Sigmoid colon (tissue), 7 donors: Measurements from ENCODE around the gene BACH1. TPM values are rescaled to one million over a fixed set of nuclear protein-coding genes. Genes with fewer than 3 reads are reported as not detected.

Experiments
- DNase-seq: peaks from one replicate; pipeline ENCODE4 v3.0.0-alpha.2; 2019
- H3K27ac ChIP-seq, 4 donors: fragments of 200-600 bp; sonication (generic); one replicate each; pipeline ENCODE4 v1.5.1; 2016 to 2019; ENCODE audit warnings: mild to moderate bottlenecking in 1 of 4
- H3K27me3 ChIP-seq, 3 donors: fragments of 200-600 bp; sonication (generic); one replicate each; pipeline ENCODE4 v1.5.1; 2019; ENCODE audit warnings: mild to moderate bottlenecking in 1 of 3
- H3K36me3 ChIP-seq, 4 donors: fragments of 200-600 bp; sonication (generic); one replicate each; pipeline ENCODE4 v1.5.1; 2016 to 2019
- H3K4me1 ChIP-seq, 4 donors: fragments of 200-600 bp; sonication (generic); one replicate each; pipeline ENCODE4 v1.5.1; 2017 to 2019
- H3K4me3 ChIP-seq, 4 donors: fragments of 200-600 bp; sonication (generic); one replicate each; pipeline ENCODE4 v1.5.1; 2017 to 2019; ENCODE audit warnings: mild to moderate bottlenecking in 2 of 4, moderate library complexity in 1 of 4
- H3K9me3 ChIP-seq, 4 donors: fragments of 200-600 bp in 3 of 4; sonication (generic) in 3 of 4; one replicate each; pipeline versions ENCODE4 v1.5.1 to v1.6.1; 2013 to 2019
- CTCF ChIP-seq, 4 experiments: fragments of 450-650 bp in 3 of 4; fragments of 200-600 bp in 1 of 4; IDR thresholded peaks; one replicate each; pipeline ENCODE4 v1.5.1; 2016 to 2019; ENCODE audit warnings: antibody characterized with exemption in 4 of 4, mild to moderate bottlenecking in 3 of 4, moderate library complexity in 2 of 4
- EP300 ChIP-seq, 4 donors: sonication (generic); formaldehyde crosslinking; IDR thresholded peaks; one replicate each; pipeline ENCODE4 v1.6.1; 2017; ENCODE audit warnings: antibody characterized with exemption in 4 of 4
- POLR2A ChIP-seq, 2 donors: fragments of 450-650 bp; IDR thresholded peaks; one replicate each; pipeline ENCODE4 v1.6.1; 2016; ENCODE audit warnings: antibody characterized with exemption in 2 of 2, mild to moderate bottlenecking in 2 of 2, moderate library complexity in 2 of 2
- POLR2AphosphoS5 ChIP-seq, 4 donors: sonication (generic); formaldehyde crosslinking; IDR thresholded peaks; one replicate each; pipeline ENCODE4 v1.6.1; 2017; ENCODE audit warnings: antibody characterized with exemption in 4 of 4
- WGBS, 2 donors: extraction: QIAGEN DNeasy Blood & Tissue Kit; methylation state at CpG; one replicate each; pipeline ENCODE4 v1.1.7; 2013; 5-methylcytosine and 5-hydroxymethylcytosine counted together
- intact Hi-C: fragments of 100-400 bp; cut with DNase I; formaldehyde crosslinking; loops from one replicate; pipeline ENCODE4 v1.15.1; 2023
- polyA plus RNA-seq, 3 donors: library from polyadenylated mRNA; stranded (reverse); fragments of 200-250 nt; gene quantifications; one replicate each; pipeline ENCODE4 v1.2.3, GENCODE V29; 2013
- total RNA-seq, 4 donors: library from RNA; depleted of rRNA; stranded (reverse); fragments of >200 nt; gene quantifications; one replicate each; pipeline ENCODE4 v1.1.0, GENCODE V29; 2016
- donor health status: healthy with polysubstance abuse.
- donor health status: Bipolar disorder and iron deficiency.
- donor health status: healthy.

Gene BACH1
- total and polyA plus RNA-seq, 7 donors: 8.4 to 89.6 (median 47.1) TPM

GRCh38 chr21:29343519-29343918 is 44.8 kb downstream of the BACH1 start:
- intact Hi-C loops: loop anchor here (2.0 kb wide), 2 partner anchors 45 to 105 kb away; partner anchors contain the start of gene BACH1
- H3K9me3 ChIP-seq: no peaks in the 10 kb centered on the region
- no peaks in the 10 kb centered on the region for H3K36me3 ChIP-seq
- H3K27me3 ChIP-seq: no peaks in the 10 kb centered on the region
- TF ChIP-seq CTCF (IDR thresholded peaks at IDR 0.05) (no peak), POLR2A (IDR thresholded peaks at IDR 0.05) (no peak), POLR2AphosphoS5 (IDR thresholded peaks at IDR 0.05) (peak in 1 of 4 donors; percentile 9), EP300 (IDR thresholded peaks at IDR 0.05) (no peak)
- 85 to 87% methylated on average over 4 of the region's 4 CpGs for WGBS, 2 donors
- no peak overlapping the region for H3K4me3 ChIP-seq
- DNase-seq: no peak
- peaks cover 0 to 96% (median 69%) of the 10 kb centered on the region in 4 donors for H3K4me1 ChIP-seq
- H3K27ac ChIP-seq: peak overlapping the region; percentile 67 to 80 (median 73)

DNA sequence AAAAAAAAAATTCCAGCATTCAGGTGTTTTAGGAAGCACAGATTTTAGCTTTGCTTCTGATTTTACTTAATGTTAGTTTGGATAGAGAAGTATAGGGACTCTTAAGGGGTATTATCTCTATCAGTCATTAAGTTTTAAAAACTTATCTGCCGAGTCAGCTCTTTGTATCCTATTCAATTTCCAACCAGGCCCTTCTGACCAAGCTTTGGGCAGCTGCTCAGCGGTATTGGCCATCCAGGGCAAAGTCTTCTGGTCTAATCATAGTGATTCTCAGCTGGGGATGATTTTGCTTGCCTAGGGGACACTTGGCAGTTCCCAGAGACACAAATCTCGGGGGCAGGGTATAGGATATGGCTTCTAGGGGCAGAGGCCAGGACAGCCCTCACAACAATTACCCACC is 47.6 kb downstream of the BACH1 start:
- Histone ChIP-seq H3K36me3 (no peaks in the 10 kb centered on the region), H3K27me3 (no peaks in the 10 kb centered on the region), H3K4me1 (peaks cover 0 to 76% (median 58%) of the 10 kb centered on the region in 4 donors), H3K4me3 (no peak overlapping the region), H3K27ac (no peak overlapping the region), H3K9me3 (no peaks in the 10 kb centered on the region)
- no peak for DNase-seq
- no peak for TF ChIP-seq EP300 (IDR thresholded peaks at IDR 0.05)
- TF ChIP-seq POLR2AphosphoS5 (IDR thresholded peaks at IDR 0.05): no peak
- TF ChIP-seq CTCF (IDR thresholded peaks at IDR 0.05): no peak
- no peak for TF ChIP-seq POLR2A (IDR thresholded peaks at IDR 0.05)
- intact Hi-C loops: no loop called here
- 95 to 97% methylated on average over 3 of the region's 3 CpGs for WGBS, 2 donors

- Histone ChIP-seq H3K4me1 (peaks cover 0 to 76% (median 58%) of the 10 kb centered on the region in 4 donors), H3K9me3 (no peaks in the 10 kb centered on the region), H3K4me3 (no peak overlapping the region), H3K27me3 (no peaks in the 10 kb centered on the region), H3K27ac (peak overlapping the region in 2 of 4 donors; percentile 13 to 44), H3K36me3 (no peaks in the 10 kb centered on the region)
- WGBS, 2 donors: 91% methylated on average over 4 of the region's 4 CpGs
- no peak for TF ChIP-seq POLR2A (IDR thresholded peaks at IDR 0.05)
- TF ChIP-seq POLR2AphosphoS5 (IDR thresholded peaks at IDR 0.05): no peak
- no peak for TF ChIP-seq CTCF (IDR thresholded peaks at IDR 0.05)
- TF ChIP-seq EP300 (IDR thresholded peaks at IDR 0.05): no peak
- no peak for DNase-seq
- intact Hi-C loops: no loop called here
Measured at GRCh38 chr21:29346771-29347170, 48.0 kb downstream of the BACH1 start.

GRCh38 chr21:29347274-29347681 is 48.6 kb downstream of the BACH1 start:
- Histone ChIP-seq H3K4me1 (peaks cover 0 to 75% (median 56%) of the 10 kb centered on the region in 4 donors), H3K36me3 (no peaks in the 10 kb centered on the region), H3K27me3 (no peaks in the 10 kb centered on the region), H3K27ac (peak overlapping the region in 2 of 4 donors; percentile 13 to 44), H3K4me3 (no peak overlapping the region), H3K9me3 (no peaks in the 10 kb centered on the region)
- intact Hi-C loops: no loop called here
- TF ChIP-seq POLR2AphosphoS5 (IDR thresholded peaks at IDR 0.05) (no peak), CTCF (IDR thresholded peaks at IDR 0.05) (no peak), POLR2A (IDR thresholded peaks at IDR 0.05) (no peak), EP300 (IDR thresholded peaks at IDR 0.05) (no peak)
- 68 to 73% methylated on average over 4 of the region's 4 CpGs for WGBS, 2 donors
- DNase-seq: no peak

DNA sequence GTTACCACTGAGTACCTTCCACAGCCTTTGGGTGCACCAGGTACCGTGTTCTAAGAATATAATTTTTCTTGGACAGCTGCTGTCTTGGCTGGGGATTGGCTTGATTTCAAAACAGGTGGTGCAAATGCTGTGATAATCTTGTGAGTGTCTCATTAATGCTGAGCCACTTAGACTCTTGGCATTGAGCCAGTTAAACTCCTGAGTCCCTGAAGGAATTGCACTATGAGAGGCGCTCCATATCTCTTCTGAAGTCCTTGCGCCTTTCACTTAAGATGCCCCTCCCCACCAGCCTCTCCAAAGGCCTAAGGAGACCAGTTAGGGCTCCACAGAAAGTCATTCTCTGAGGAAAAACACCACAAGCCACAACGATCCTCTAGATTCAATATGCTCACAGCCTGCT is 51.0 kb downstream of the BACH1 start:
- TF ChIP-seq EP300 (IDR thresholded peaks at IDR 0.05) (no peak), CTCF (IDR thresholded peaks at IDR 0.05) (no peak), POLR2AphosphoS5 (IDR thresholded peaks at IDR 0.05) (no peak), POLR2A (IDR thresholded peaks at IDR 0.05) (no peak)
- Histone ChIP-seq H3K4me3 (no peak overlapping the region), H3K27me3 (no peaks in the 10 kb centered on the region), H3K4me1 (peaks cover 0 to 52% (median 37%) of the 10 kb centered on the region in 4 donors), H3K27ac (no peak overlapping the region), H3K9me3 (no peaks in the 10 kb centered on the region), H3K36me3 (no peaks in the 10 kb centered on the region)
- intact Hi-C loops: loop anchor here (2.0 kb wide), 1 partner anchor 185 kb away; no protein-coding TSS in a partner anchor
- WGBS, 2 donors: 94% methylated on average over 4 of the region's 4 CpGs
- no peak for DNase-seq
